Activated CD4-positive, alpha-beta memory T cell treated with anti-CD3 and anti-CD28 coated beads for 36 hours (primary cell): ENCODE data around the gene NELFB. TPM values are rescaled to one million over a fixed set of nuclear protein-coding genes. Genes with fewer than 3 reads are reported as not detected.

Experiments used
- CTCF ChIA-PET: fragments of 350-600 bp; sonication (Branson Sonifier 250); formaldehyde crosslinking; loops from one replicate; lab custom pipeline; 2021; ENCODE audit warnings: antibody characterized with exemption, inconsistent platforms; lab: Charles Lee
- POLR2A ChIA-PET: fragments of 350-600 bp; sonication (Branson Sonifier 250); formaldehyde crosslinking; loops from one replicate; lab custom pipeline; 2021; ENCODE audit warnings: antibody characterized with exemption; lab: Charles Lee
- DNase-seq: peaks from one replicate; pipeline ENCODE4 v3.0.0-alpha.2; 2020
- H3K27ac Mint-ChIP-seq: one replicate; pipeline ENCODE4 v1.8.0; 2021; ENCODE audit warnings: mixed read lengths
- H3K27me3 Mint-ChIP-seq: one replicate; pipeline ENCODE4 v1.8.0; 2021; ENCODE audit warnings: mixed read lengths
- H3K36me3 Mint-ChIP-seq: one replicate; pipeline ENCODE4 v1.8.0; 2021; ENCODE audit warnings: mixed read lengths
- H3K4me1 Mint-ChIP-seq: one replicate; pipeline ENCODE4 v1.8.0; 2021; ENCODE audit warnings: low read depth, mixed read lengths
- H3K4me3 Mint-ChIP-seq: one replicate; pipeline ENCODE4 v1.8.0; 2021; ENCODE audit warnings: mild to moderate bottlenecking, mixed read lengths
- H3K9me3 Mint-ChIP-seq: one replicate; pipeline ENCODE4 v1.8.0; 2021; ENCODE audit warnings: mixed read lengths
- intact Hi-C: fragments of 100-400 bp; cut with micrococcal nuclease; formaldehyde crosslinking; loops from one replicate; pipeline ENCODE4 v1.15.1; 2023
- total RNA-seq, 2 experiments: library from RNA; stranded (reverse); gene quantifications; one replicate each; pipeline ENCODE4 v1.2.3, GENCODE V29; 2021

The NELFB gene
- total RNA-seq, 2 experiments from 2014 or later = 57.2 to 57.9 TPM

GRCh38 chr9:137321726-137322361 lies 66.7 kb downstream of the NELFB start:
- intact Hi-C loops = no loop called here
- DNase-seq = no peak
- peaks cover 2% of the 10 kb centered on the region for H3K9me3 Mint-ChIP-seq
- POLR2A ChIA-PET = no interaction called here
- H3K36me3 Mint-ChIP-seq = peaks cover 2% of the 10 kb centered on the region
- H3K27me3 Mint-ChIP-seq = peaks cover 23% of the 10 kb centered on the region
- H3K4me3 Mint-ChIP-seq = no peak overlapping the region
- H3K4me1 Mint-ChIP-seq = peaks cover 8% of the 10 kb centered on the region
- CTCF ChIA-PET = interaction anchor here (1.4 kb wide), 1 partner anchor 20 kb away, joined by 5 read pairs; the partner anchor contains the start of gene NRARP
- no peak overlapping the region for H3K27ac Mint-ChIP-seq

Other genes starting within 250 kb of the NELFB start
- 10 to 100 TPM; 22.1 to 22.9 TPM for gene ABCA2, start 227.1 kb upstream of the NELFB start, total RNA-seq
- gene FUT7, start 223.2 kb upstream of the NELFB start, total RNA-seq = 1 to 10 TPM in 1 of 2 experiments, under 1 TPM in 1; 0.85 to 1.3 TPM
- 10 to 100 TPM; 36.0 to 42.6 TPM for gene NPDC1, start 209.2 kb upstream of the NELFB start, total RNA-seq
- not detected for gene ENTPD2, start 201.3 kb upstream of the NELFB start, total RNA-seq
- gene SAPCD2, start 184.8 kb upstream of the NELFB start, total RNA-seq = 1 to 10 TPM; 6.4 to 6.6 TPM
- gene UAP1L1, start 177.8 kb upstream of the NELFB start, total RNA-seq = 1 to 10 TPM; 6.7 to 7.7 TPM
- 10 to 100 TPM; 32.9 to 33.1 TPM for gene MAN1B1, start 168.3 kb upstream of the NELFB start, total RNA-seq
- gene DPP7, start 140.6 kb upstream of the NELFB start, total RNA-seq = 100 to 1,000 TPM; 195 to 208 TPM
- not detected for gene GRIN1, start 116.2 kb upstream of the NELFB start, total RNA-seq
- not detected for gene LRRC26, start 85.3 kb upstream of the NELFB start, total RNA-seq
- gene TMEM210, start 83.3 kb upstream of the NELFB start, total RNA-seq = not detected
- gene ANAPC2, start 66.8 kb upstream of the NELFB start, total RNA-seq = 10 to 100 TPM; 36.3 to 36.9 TPM
- gene SSNA1, start 66.7 kb upstream of the NELFB start, total RNA-seq = 10 to 100 TPM; 58.9 to 62.1 TPM
- 1 to 10 TPM; 6.1 to 6.7 TPM for gene TPRN, start 54.6 kb upstream of the NELFB start, total RNA-seq
- 10 to 100 TPM; 30.0 to 31.1 TPM for gene TMEM203, start 49.7 kb upstream of the NELFB start, total RNA-seq
- gene NDOR1, start 49.6 kb upstream of the NELFB start, total RNA-seq = 10 to 100 TPM; 29.4 to 31.3 TPM
- 1 to 10 TPM; 3.4 to 4.4 TPM for gene RNF208, start 33.1 kb upstream of the NELFB start, total RNA-seq
- gene CYSRT1, start 30.2 kb upstream of the NELFB start, total RNA-seq = under 1 TPM; 0.21 to 0.70 TPM
- not detected for gene RNF224, start 27.8 kb upstream of the NELFB start, total RNA-seq
- not detected for gene SLC34A3, start 24.4 kb upstream of the NELFB start, total RNA-seq
- gene TUBB4B, start 14.0 kb upstream of the NELFB start, total RNA-seq = 100 to 1,000 TPM; 320 to 325 TPM
- not detected for gene STPG3, start 4.0 kb upstream of the NELFB start, total RNA-seq
- 1 to 10 TPM; 6.6 to 6.8 TPM for gene TOR4A, start 22.4 kb downstream of the NELFB start, total RNA-seq
- 1 to 10 TPM in 1 of 2 experiments, under 1 TPM in 1; 0.82 to 1.1 TPM for gene NRARP, start 46.9 kb downstream of the NELFB start, total RNA-seq
- gene EXD3, start 167.8 kb downstream of the NELFB start, total RNA-seq = 10 to 100 TPM; 13.5 to 13.6 TPM
- gene NOXA1, start 168.1 kb downstream of the NELFB start, total RNA-seq = 1 to 10 TPM; 1.1 TPM
- gene ENTPD8, start 186.0 kb downstream of the NELFB start, total RNA-seq = not detected
- 10 to 100 TPM; 29.9 to 31.6 TPM for gene NSMF, start 204.0 kb downstream of the NELFB start, total RNA-seq